ENCODE data around the gene CPNE2. TPM values are rescaled to one million over a fixed set of nuclear protein-coding genes. Genes with fewer than 3 reads are reported as not detected.
"Not testable (repeated sequence)": the region's sequence is repeated elsewhere in the genome, so short reads cannot be mapped to it uniquely, and the experiment has no call there.

CPNE2 gene
- total RNA-seq, 1 donor from 2014 or later = 16.1 TPM

- DNase-seq (ENCODE audit: low spot score) = no peak
Measured at GRCh38 chr16:57167538-57167937, 75.2 kb downstream of the CPNE2 start.

DNA sequence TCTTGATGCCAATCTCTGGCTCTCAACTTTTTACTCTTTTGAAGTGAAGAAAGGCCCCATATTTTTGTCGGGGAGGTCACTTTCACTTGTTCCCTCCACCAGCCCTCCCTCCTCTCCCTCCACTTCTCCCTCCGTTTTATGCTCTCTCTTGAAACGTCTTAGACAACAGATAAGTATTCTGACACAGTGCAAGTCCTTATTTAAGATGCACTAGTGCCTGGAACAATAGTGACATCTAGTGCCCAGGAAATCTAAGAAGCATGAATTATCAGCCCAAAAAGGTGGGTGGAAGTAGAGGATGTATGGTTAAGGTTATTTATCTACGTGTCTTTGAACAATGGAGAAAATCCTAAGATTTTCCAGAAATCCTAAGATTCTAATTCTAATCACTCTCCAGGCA is 75.6 kb downstream of the CPNE2 start:
- peak; percentile 28 for DNase-seq (ENCODE audit: low spot score)

DNA sequence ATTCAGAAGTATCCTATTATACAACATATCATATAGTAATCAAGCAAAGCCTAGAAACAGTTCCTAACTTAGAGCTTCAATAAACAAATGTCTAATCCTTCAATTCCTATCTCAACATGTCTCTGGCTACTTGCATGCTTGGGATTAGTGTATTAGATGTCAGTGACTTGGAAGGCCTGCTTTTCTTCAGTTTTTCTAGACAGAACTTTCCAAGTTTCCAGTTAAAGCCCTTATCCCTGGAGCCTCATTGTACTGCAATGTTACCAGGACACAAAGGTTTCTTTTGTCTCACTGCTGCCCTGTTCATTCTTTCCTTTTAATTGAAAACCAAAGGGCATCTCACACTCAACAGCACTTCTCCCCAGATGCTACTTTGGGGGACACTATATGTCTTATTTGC is 76.9 kb downstream of the CPNE2 start:
- DNase-seq (ENCODE audit: low spot score) = no peak

DNA sequence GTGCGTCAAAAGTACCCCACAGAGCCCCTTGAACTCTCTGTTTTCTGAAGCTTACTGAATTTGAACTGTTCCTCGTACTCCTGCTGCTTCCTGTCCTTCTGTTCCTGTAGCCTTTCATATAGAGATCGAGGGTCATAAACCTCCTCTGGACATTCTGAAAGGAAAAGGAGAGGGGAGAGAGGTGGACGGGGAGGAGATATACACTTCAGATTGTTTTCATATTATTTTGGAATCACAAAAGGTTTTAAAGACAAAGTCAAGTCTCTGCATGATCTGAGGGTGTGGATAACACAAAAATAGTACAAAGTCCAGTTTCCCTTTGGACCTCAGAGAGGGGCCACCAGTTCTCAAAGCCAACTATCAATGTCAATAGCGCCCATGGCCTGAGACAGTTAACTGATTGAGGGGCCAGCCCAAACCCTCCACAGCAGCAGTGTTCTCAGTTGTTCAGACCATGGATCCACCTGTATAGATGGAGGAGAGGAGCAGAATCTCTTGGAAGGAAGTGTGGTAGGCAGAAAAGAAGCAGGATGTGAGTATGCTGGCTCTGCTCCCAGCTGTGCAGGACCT is 80.4 kb downstream of the CPNE2 start:
- DNase-seq (ENCODE audit: low spot score) = no peak

DNA sequence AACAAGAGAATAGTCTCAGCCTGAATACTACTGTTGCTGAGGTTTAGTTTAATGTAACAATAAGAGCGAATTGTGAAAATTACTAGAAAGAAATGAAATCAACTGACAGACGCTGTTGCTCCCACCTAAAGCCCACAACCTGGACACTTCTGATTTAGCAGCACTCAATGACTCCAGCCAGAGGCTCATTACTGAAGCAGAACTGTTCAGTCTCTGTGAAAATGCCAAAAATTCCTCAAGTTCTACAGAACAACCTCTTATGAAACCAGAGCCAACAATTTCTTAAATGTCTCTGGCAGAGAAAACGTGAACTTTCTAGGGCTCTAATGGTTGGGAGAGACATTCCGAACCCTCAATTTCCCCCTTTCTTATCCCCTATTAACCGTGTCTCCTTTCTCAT is 83.5 kb downstream of the CPNE2 start:
- no peak for DNase-seq (ENCODE audit: low spot score)

GRCh38 chr16:57178196-57178595 is 85.8 kb downstream of the CPNE2 start:
- DNase-seq (ENCODE audit: low spot score) = no peak

DNA sequence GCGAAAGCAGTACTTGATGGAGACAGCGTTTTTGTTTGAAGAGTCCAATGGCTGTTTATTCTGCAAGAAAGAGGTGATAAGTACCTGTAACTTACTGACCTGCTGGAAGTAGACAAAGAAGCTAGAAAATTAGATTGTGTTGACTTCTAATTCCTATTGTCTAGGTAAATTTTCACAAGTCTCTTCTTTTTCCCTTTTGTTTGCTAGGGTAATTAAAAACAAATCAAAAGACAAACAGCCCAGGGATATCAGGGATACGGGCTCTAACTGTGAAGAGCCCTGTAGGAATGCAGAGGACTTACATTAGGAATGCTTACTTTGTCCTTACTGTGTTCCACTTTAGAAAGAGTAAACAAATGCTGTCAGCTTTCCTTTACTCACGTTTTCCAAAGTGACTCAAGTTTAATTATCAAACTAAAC is 86.4 kb downstream of the CPNE2 start:
- no peak for DNase-seq (ENCODE audit: low spot score)

- no peak for DNase-seq (ENCODE audit: low spot score)
Measured at GRCh38 chr16:57179215-57179828, 86.9 kb downstream of the CPNE2 start.

DNA sequence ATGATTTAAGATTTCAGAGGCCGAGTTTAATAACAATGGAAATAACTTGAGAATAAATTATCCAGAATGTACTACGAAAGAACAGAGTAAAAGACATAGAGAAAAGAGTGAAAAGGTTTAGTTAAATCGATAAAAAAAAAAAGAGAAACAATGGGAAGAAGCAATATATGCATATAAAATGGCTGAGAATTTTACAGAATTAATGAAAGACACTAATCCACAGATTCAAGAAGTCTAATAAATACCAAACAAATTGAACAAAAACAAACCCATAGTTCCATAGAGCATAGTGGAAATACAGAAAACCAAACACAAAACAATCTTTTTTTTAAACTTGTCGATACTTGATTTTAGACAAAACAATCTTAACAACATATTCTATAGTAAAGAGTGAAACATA is 91.7 kb downstream of the CPNE2 start:
- DNase-seq (ENCODE audit: low spot score) = no peak

GRCh38 chr16:57184887-57185445 is 92.6 kb downstream of the CPNE2 start:
- no peak for DNase-seq (ENCODE audit: low spot score)

GRCh38 chr16:57185446-57185944 is 93.1 kb downstream of the CPNE2 start:
- peak; percentile 34 for DNase-seq (ENCODE audit: low spot score)

GRCh38 chr16:57185945-57186871 is 93.8 kb downstream of the CPNE2 start, which contains the start of the genes PSME3IP1 and RSPRY1:
PSME3IP1 (minus strand) TSS chr16:57186039; CDS start chr16:57173854, 12,185 bp downstream.
RSPRY1 (plus strand) TSS chr16:57186329; CDS start chr16:57204659, 18,330 bp downstream.
- DNase-seq (ENCODE audit: low spot score) = peak; percentile 100

GRCh38 chr16:57186872-57187854 is 94.8 kb downstream of the CPNE2 start:
- peak; percentile 32 for DNase-seq (ENCODE audit: low spot score)

GRCh38 chr16:57187902-57188710 is 95.7 kb downstream of the CPNE2 start:
- not testable (repeated sequence) for DNase-seq (ENCODE audit: low spot score)

DNA sequence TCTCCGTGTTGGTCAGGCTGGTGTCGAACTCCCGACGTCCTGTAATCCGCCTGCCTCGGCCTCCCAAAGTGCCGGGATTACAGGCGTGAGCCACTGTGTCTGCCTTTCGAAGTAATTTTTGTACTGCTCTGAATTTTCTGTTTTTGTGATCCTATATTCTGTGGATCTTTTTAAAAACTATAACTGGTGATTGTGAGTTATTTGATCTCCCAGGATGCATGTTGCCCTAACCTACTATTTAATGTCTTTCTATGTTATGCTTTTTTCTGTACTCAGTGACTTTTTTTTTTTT is 96.3 kb downstream of the CPNE2 start:
- DNase-seq (ENCODE audit: low spot score) = no peak

- DNase-seq (ENCODE audit: low spot score) = not testable (repeated sequence)
Measured at GRCh38 chr16:57189527-57189926, 97.1 kb downstream of the CPNE2 start.

DNA sequence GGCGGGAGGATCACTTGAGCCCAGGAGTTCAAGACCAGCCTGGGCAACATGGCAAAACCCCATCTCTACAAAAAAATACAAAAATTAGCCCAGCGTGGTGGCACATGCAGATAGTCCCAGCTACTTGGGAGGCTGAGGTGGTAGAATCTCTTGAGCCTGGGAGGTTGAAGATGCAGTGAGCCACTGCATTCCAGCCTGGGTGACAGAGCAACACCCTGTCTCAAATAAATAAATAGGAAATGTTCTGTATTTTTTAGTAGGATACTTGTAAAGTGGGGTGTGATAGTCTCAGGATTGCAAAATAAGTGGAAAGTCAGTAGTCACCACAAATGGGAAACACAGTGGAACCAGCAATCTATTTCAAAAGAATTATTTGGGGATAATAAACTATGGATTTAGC is 97.8 kb downstream of the CPNE2 start:
- no peak for DNase-seq (ENCODE audit: low spot score)

- no peak for DNase-seq (ENCODE audit: low spot score)
Measured at GRCh38 chr16:57191056-57191571, 98.7 kb downstream of the CPNE2 start.

DNA sequence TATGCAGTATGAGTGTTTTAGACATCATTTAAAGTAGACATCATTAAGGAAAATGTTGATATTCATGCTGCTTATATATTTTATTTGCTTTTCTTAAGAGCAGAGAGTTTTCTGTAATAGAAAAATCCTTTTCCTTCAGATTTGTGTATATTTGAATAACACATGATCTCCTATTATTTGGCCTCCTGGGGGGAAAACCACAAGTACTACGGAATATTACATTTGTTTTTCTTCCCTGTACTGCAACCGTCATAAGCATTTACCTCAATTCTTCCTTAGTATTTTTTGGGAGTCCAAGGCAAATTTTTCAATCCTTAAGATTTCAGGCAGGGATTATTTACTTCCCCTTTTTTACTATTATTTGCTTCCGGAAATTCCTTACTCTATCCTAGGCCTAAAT is 99.8 kb downstream of the CPNE2 start:
- DNase-seq (ENCODE audit: low spot score) = no peak

All from mucosa of gallbladder (tissue), 1 donor.